Stimulated activated CD8-positive, alpha-beta memory T cell treated with anti-CD3 and anti-CD28 coated beads, Interleukin-15, amount 100 ng/mL, for 4 hours (primary cell): Measurements from ENCODE around the gene SRSF12.
"Not testable (repeated sequence)": the region's sequence is repeated elsewhere in the genome, so short reads cannot be mapped to it uniquely, and the experiment has no call there.

ENCODE experiments used
- DNase-seq, 2 donors: peaks; one replicate each; pipeline ENCODE4 v3.0.0-alpha.2; 2020; ENCODE audit warnings: low read depth in 2 of 2

SRSF12 gene

GRCh38 chr6:89128256-89128671, 10.4 kb upstream of the SRSF12 start:
- DNase-seq: not testable (repeated sequence)

- DNase-seq: no peak
Measured at GRCh38 chr6:89122625-89123024, 4.8 kb upstream of the SRSF12 start.

GRCh38 chr6:89121934-89122333, 4.1 kb upstream of the SRSF12 start:
- no peak for DNase-seq

- no peak for DNase-seq
Measured at GRCh38 chr6:89120371-89120770, 2.5 kb upstream of the SRSF12 start.

GRCh38 chr6:89118931-89119330, 1.1 kb upstream of the SRSF12 start:
- DNase-seq: no peak

- DNase-seq: no peak
Measured at GRCh38 chr6:89116702-89117101, 1.2 kb downstream of the SRSF12 start.

- no peak for DNase-seq
Measured at GRCh38 chr6:89111933-89112332, 5.9 kb downstream of the SRSF12 start.

- DNase-seq: no peak
Measured at GRCh38 chr6:89110284-89110683, 7.6 kb downstream of the SRSF12 start.

GRCh38 chr6:89100114-89100513, 17.8 kb downstream of the SRSF12 start:
- no peak for DNase-seq

- no peak for DNase-seq
Measured at GRCh38 chr6:89098461-89098860, 19.4 kb downstream of the SRSF12 start.

- no peak for DNase-seq
Measured at GRCh38 chr6:89087881-89088280, 30.0 kb downstream of the SRSF12 start.

GRCh38 chr6:89085409-89086205, 32.3 kb downstream of the SRSF12 start:
- DNase-seq: no peak

GRCh38 chr6:89084954-89085353, 32.9 kb downstream of the SRSF12 start:
- no peak for DNase-seq

GRCh38 chr6:89084542-89084941, 33.3 kb downstream of the SRSF12 start:
- no peak for DNase-seq

GRCh38 chr6:89082486-89082891, 35.4 kb downstream of the SRSF12 start:
- no peak for DNase-seq

GRCh38 chr6:89081423-89082322, 36.2 kb downstream of the SRSF12 start:
- DNase-seq: peak; percentile 96 to 97

GRCh38 chr6:89081129-89081422, 36.8 kb downstream of the SRSF12 start:
- DNase-seq: no peak

GRCh38 chr6:89080281-89081128, 37.4 kb downstream of the SRSF12 start, which contains the start of gene PNRC1:
Gene PNRC1 (plus strand): TSS chr6:89080751. CDS start chr6:89080895, 144 bp downstream.
- peak; percentile 100 for DNase-seq

- DNase-seq: peak; percentile 14 to 35
Measured at GRCh38 chr6:89079511-89080234, 38.2 kb downstream of the SRSF12 start.

GRCh38 chr6:89073840-89074239, 44.0 kb downstream of the SRSF12 start:
- no peak for DNase-seq

- no peak for DNase-seq
Measured at GRCh38 chr6:89073014-89073620, 44.8 kb downstream of the SRSF12 start.
